Activated CD4-positive, alpha-beta T cell treated with anti-CD3 and anti-CD28 coated beads, Interleukin-2, amount 50 U/mL, for 4 hours (primary cell): ENCODE data around the gene KIF2A.

ENCODE experiments used
- DNase-seq, 2 experiments: peaks; one replicate each; pipeline ENCODE4 v3.0.0-alpha.2; 2020

KIF2A gene

DNA sequence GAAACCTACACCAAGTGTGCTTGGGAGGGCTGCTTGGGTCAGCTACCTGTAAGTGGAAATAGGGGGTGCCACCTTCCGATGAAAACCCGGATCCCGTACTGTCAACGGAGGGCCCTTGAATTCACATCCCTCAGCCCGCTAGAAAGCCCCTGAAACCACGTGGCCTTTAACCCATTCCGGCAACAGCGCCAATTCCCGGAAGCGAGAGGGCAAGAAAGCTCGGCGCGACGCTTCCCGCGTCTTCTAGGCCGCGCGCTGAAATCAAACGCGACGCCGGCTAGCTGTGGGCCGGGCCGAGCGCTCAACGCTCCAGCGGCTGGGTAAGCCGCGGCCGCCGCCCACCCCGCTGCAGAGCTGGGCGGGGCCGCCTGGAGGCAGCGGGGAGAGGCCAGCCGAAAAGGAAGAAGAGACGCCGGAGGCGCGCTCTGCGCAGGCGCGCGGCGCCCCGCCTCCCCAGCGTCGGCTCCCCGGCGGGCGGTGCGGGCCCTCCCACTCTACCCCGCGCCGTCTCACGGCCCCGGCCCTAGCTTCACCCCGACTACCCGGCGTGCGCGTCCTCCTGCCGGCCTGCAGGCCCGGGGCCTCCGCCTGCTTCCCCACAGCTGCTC is at the start of gene KIF2A:
KIF2A (plus strand) TSS at position 492 of the 608 bp plus-strand sequence. CDS start 267 bp downstream, outside the sequence.
- peak; percentile 84 to 87 for DNase-seq

GRCh38 chr5:62257020-62257367 is 49.0 kb upstream of the KIF2A start:
- no peak for DNase-seq

DNA sequence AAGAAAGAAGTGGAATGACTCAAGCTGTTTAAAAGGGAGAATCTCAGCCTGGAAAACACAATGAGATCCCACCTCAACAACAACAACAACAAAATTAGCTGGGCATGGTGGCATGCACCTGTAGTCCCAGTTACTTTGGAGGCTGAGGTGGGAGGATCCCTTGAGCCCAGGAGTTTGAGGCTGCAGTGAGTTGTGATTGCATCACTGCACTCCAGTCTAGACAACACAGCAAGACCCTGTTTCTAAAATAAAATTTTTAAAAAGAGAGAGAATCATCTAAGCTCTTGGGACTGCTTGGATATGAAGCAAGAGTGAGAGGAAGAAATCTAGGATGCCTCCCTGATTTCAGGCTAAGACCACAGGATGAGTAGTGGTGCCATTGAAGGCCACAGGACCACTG is 47.4 kb upstream of the KIF2A start:
- DNase-seq: no peak

- DNase-seq: no peak
Observed at GRCh38 chr5:62259699-62260250, 46.2 kb upstream of the KIF2A start.

DNA sequence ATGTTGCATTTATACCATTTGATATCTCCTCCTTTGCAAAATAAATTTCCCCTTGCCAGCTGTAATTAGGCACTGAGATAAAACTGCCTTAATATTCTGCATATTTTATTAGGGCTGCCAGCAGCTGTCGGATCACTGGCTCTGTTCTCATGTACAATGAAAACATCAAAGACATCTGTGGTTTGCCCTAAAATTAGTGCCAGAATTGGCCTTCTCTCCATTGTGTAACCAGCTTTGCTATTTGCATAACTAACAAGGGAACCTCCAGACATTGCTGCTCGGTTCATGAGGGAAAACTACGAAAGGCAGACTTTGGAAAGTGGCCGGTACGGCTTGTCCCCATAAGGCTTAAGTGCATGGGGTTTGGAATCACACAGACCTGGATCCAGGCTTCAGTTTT is 45.5 kb upstream of the KIF2A start:
- no peak for DNase-seq

- no peak for DNase-seq
Observed at GRCh38 chr5:62263401-62263800, 42.6 kb upstream of the KIF2A start.

GRCh38 chr5:62265648-62266112 is 40.3 kb upstream of the KIF2A start:
- no peak for DNase-seq

DNA sequence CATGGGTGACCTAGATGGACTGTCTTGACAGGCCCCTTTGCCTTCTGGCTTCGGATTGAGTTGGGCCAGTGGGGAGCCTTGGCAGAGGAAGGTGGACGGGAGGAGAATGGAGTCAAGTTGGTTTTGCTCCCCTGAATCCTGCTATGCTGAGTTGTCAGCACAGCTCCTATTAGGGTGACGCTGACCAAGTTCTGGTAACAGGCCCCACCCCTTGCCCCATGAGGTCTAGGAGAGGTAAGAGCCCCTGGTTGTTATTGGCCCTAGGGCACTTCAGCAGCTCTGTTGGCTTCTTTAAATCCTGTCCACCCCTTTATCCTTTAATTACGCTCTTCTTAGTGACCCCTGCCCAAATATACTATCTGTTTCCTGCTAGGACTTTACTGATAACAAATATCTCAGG is 39.4 kb upstream of the KIF2A start:
- DNase-seq: no peak

- no peak for DNase-seq
Observed at GRCh38 chr5:62268234-62268633, 37.8 kb upstream of the KIF2A start.

GRCh38 chr5:62268792-62269191 is 37.2 kb upstream of the KIF2A start:
- DNase-seq: no peak

GRCh38 chr5:62271370-62271769 is 34.6 kb upstream of the KIF2A start:
- no peak for DNase-seq

- DNase-seq: no peak
Observed at GRCh38 chr5:62271870-62272269, 34.1 kb upstream of the KIF2A start.

- no peak for DNase-seq
Observed at GRCh38 chr5:62273687-62274086, 32.3 kb upstream of the KIF2A start.

- DNase-seq: no peak
Observed at GRCh38 chr5:62275581-62275980, 30.4 kb upstream of the KIF2A start.

DNA sequence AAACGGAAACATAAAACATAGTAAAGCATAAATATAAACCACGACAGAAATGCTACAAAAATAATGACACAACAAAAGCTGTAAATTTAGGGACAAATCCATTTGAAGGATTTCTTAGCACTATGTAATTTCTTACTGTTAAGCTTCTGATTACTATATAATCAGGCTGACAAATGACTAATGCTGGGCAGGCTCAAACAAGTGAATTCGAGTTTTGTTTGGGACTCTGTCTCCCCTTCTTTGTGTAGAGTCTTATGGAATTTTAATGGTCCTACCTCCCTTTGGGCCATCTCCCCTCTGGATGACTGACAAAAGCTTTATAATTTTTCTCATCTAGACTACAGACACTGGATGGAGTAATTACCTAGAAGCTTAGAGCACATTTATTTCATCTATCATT is 24.6 kb upstream of the KIF2A start:
- no peak for DNase-seq

- no peak for DNase-seq
Observed at GRCh38 chr5:62282064-62282463, 23.9 kb upstream of the KIF2A start.

- no peak for DNase-seq
Observed at GRCh38 chr5:62283005-62283404, 23.0 kb upstream of the KIF2A start.

DNA sequence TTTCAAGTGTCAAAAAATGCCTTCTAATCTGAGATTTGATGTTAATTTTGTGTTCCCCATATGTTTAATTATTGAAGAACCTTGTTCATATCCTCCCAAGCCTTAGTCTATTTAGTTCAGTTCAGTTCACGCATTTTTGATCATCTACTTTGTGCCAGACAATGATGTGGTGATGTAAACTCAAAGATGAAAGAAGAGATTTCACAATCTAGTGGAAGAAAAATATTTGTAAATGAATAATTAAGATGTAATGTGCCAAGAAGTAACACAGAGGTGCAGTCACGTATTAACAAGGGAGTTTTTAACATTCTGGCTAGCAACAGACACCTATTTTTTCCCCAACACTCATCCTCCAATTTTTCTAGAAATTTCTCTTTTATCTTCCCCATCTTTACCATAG is 22.1 kb upstream of the KIF2A start:
- no peak for DNase-seq

DNA sequence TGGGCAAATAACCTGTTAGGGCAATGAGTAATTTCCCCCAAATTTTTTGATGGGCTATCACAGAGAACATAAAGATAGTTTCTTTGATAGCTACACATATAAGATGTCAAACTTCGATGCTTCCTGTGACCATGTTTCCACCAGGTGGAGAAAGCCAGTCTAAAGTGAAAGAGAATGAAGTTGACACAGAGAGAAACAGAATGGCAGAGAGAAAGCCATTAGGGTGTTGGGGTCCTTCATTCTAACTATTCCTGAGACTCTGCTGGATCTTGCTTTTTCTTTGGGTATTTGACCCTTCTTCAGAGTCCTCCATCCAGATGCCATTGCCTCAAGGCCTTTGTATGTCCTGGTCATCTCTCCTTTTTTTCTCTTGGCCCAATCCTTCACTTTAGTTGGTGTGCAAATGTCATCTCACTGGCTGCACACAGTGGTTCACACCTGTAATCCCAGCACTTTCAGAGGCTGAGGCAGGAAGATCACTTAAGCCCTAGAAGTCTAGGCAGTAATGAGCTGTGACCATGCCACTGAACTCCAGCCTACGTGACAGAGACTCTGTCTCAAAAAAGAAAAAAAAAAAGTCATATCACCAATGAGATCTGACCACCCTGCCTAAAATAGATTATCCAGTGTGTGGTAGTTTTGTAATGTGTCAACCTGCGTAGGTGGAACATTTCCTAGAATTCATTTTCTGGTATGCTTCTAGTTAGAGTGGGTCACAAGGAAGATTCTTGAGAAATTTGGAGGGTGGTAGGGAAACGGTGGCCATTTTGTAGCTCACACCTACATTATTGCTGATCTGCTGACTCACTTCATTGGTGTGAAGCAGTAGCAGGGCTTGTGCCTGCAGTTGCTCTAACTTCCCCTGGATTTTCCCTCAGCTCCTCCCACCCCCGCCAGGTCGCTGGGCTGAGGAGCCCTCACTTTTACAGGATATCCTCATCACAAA is 20.8 kb upstream of the KIF2A start:
- DNase-seq: peak; percentile 34 to 41

GRCh38 chr5:62286834-62287233 is 19.2 kb upstream of the KIF2A start:
- DNase-seq: no peak

- no peak for DNase-seq
Observed at GRCh38 chr5:62287237-62287636, 18.8 kb upstream of the KIF2A start.

DNA sequence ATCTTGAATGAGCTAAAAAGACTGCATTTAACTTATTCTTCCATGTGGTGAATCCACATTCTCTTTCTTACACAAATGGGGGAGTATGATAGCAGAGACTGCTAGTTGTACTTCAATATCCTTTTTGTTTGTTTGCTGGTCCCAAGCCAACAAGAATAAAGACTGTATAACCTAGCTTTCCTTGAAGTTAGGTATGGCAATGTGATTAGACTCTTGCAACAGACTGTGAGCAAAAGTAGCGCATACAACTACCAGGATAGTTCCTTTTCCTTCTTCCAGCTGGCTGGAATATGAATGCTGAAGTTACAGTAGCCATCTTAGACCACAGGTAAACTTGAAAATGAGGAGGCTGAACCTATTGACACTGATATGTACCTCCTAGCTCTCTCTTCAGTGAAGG is 17.9 kb upstream of the KIF2A start:
- DNase-seq: no peak

DNA sequence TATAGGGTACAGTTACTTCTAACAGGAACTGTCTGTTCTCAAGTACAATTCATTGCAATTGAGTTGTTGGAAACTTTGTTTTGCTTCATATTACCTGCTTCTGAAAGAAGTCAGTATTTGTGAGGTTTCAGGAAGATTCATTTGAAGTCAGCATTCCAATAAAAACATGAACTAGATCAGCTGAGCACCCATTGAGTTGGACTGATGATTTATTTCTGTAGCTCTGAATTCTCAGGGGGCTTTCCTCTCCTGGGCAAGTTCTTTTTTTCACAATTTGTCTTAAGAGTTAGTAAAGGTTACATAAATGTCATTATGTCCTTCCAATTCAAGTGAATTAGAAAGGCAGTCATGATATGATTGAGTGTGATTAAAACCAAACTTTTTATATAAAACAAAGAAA is 16.2 kb upstream of the KIF2A start:
- no peak for DNase-seq

DNA sequence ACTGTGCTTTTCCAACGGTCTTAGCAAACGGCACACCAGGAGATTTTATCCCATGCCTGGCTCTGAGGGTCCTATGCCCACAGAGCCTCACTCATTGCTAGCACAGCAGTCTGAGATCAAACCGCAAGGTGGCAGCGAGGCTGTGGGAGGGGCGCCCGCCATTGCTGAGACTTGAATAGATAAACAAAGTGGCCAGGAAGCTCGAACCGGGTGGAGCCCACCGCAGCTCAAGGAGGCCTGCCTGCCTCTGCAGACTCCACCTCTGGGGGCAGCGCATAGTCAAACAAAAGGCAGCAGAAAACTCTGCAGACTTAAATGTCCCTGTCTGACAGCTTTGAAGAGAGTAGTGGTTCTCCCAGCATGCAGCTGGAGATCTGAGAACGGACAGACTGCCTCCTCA is 14.2 kb upstream of the KIF2A start:
- DNase-seq: peak; percentile 44
